GM12865 (cell line): ENCODE data around the gene CYFIP2.

ENCODE experiments used
- DNase-seq: peaks from one replicate; pipeline ENCODE4 v3.0.0; 2010; ENCODE audit warnings: low read depth
- H3K4me3 ChIP-seq: 2 replicates; pipeline ENCODE4 v1.5.1; 2011; ENCODE audit warnings: mild to moderate bottlenecking, low read depth, low read length, control low read depth
- TF ChIP-seq, protein P1 (sequence below): IDR thresholded peaks from 2 replicates; pipeline ENCODE4 v1.5.1; 2011; ENCODE audit warnings: low read length, control low read depth, low read depth, inconsistent platforms; ENCODE audit not compliant: insufficient read depth; ENCODE audit errors: missing control alignments

The CYFIP2 gene

DNA sequence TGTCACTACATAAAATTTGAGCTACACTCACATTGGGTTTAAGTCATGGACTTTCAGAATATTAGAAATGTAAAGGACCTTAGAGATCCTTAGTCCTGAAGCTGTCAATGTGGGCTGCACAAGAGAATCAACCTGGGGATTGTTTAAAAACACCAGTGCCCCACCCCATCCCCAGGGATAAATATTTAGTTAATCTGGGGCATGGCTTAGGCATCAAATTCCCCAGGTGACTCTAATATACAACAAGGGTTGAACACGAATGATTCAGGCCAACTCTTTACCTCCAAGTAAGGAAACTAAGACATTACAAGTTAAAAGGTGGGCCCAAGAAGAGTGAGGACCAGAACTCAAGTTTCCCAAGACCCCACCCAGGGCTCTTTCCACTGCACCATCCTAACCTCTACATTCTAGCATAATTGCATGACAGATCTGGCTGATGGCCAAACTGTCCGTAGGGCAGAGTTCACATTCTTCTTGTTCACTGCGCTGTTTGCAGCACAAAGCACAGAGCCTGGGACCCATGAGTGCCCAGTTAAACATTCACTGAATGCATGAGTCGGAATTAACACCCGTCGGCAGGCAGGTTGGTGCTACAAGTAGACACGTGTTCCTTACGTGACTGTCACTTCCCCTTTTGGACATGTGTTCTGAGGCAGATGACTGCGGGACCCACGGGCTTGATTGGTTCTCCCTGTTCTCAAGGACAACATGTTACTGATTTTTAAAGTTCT, 25.2 kb downstream of the CYFIP2 start:
- TF ChIP-seq, protein P1, sequence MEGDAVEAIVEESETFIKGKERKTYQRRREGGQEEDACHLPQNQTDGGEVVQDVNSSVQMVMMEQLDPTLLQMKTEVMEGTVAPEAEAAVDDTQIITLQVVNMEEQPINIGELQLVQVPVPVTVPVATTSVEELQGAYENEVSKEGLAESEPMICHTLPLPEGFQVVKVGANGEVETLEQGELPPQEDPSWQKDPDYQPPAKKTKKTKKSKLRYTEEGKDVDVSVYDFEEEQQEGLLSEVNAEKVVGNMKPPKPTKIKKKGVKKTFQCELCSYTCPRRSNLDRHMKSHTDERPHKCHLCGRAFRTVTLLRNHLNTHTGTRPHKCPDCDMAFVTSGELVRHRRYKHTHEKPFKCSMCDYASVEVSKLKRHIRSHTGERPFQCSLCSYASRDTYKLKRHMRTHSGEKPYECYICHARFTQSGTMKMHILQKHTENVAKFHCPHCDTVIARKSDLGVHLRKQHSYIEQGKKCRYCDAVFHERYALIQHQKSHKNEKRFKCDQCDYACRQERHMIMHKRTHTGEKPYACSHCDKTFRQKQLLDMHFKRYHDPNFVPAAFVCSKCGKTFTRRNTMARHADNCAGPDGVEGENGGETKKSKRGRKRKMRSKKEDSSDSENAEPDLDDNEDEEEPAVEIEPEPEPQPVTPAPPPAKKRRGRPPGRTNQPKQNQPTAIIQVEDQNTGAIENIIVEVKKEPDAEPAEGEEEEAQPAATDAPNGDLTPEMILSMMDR = no peak
- peak; percentile 41 for DNase-seq
- no peak overlapping the region for H3K4me3 ChIP-seq

DNA sequence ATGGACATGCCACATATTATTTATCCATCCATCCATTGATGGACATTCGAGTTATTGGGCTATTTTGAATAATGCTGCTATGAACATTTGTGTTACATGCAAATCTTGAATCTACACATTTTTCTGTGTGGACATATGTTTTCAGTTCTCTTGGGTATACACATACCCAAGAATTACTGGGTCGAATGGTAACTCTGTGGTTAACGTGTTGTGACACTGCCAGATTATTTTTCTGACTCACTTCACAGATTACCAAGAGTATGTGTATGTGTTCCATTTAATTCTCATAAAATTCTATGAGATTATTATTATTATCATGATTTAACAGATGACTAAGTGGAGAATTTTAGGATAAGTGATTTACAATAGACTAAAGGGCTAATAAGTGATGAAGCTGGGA, 26.7 kb downstream of the CYFIP2 start:
- no peak overlapping the region for H3K4me3 ChIP-seq
- TF ChIP-seq, protein P1 = no peak
- no peak for DNase-seq

DNA sequence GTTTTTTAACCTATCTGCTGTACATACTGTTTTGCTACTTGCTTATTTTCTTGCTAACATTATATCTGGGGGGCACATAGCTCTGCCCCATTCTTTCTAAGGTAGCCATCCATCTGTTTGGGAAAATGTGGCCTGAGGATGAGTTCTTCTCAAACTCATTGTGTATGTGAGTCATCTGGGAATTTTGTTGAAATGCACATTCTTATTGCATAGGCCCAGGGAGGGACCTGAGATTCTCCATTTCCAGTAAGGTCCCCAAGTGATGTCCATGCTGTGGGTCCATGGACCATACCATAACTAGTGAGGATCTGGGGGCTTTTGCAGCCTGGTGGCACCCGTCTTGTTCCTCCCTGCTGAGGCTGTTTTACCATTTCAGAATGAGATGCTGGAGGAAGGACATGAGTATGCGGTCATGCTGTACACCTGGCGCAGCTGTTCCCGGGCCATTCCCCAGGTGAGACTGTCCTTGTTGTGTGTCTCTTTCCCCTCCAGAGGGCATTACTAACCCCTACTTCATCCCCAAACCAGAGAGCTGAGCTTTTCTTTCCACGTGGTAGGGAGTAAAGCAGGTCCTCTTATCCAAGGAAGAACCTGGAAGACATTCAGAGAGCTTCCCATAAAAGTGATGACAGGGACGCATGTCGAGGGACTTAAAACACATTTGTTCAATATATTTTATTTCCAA, 28.6 kb downstream of the CYFIP2 start:
- no peak for DNase-seq

DNA sequence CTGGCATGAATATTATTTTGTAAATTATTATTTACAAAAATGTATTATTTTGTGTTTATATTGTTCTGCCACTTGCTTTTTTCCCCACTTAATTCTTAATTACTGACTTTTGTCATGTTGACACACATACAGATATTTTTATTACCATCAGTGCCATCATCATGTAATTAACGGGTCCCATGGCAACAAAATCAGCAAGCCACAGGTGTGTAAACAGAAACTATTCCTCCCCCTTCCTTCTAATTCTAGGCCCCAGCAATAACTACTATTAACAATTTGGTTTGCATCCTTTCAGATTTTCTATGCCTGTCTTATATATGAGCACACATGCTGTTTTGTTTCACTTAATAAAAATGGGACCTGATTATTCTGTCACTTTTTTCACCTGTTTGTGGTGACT, 29.3 kb downstream of the CYFIP2 start:
- no peak for DNase-seq
- H3K4me3 ChIP-seq = no peak overlapping the region
- TF ChIP-seq, protein P1 = no peak

More for the DNA sequence above, 28.6 kb downstream of the CYFIP2 start:
- TF ChIP-seq, protein P1 = no peak
- H3K4me3 ChIP-seq = no peak overlapping the region

DNA sequence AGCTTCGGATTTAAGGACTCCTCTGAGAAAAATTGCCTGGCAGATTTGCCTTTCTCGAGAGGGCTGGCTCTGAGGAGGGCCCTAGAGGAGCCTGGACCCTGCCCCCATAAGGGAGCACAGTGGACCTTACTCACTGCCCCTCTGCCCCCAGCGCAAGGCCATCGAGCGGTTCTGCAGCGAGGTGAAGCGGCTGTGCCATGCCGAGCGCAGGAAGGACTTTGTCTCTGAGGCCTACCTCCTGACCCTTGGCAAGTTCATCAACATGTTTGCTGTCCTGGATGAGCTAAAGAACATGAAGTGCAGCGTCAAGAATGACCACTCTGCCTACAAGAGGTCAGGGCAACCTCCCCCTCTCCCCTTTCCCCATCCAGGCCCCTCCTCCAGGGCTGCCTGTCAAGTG, 34.6 kb downstream of the CYFIP2 start:
- TF ChIP-seq, protein P1 = no peak
- no peak overlapping the region for H3K4me3 ChIP-seq

DNA sequence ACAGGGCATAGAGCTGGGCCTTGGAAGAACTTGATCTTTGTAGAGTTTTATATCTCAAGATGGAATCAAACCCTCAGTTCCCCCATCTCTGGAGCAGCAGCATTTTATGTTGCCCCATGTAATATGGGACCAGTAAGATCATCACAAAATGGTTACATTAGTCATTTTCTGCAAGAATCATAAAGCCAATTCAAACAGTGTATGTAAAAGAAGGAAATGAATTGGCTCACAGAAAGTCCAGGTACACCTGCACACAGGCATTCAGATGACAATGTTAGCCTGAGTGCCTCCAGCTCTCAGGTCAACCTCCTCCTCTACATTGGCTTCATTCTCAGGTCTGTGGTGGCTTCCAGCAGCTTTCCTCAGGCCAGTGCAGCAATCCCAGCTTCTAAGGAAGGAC, 35.1 kb downstream of the CYFIP2 start:
- no peak for DNase-seq
- TF ChIP-seq, protein P1 = no peak
- H3K4me3 ChIP-seq = no peak overlapping the region

More for the DNA sequence above, 34.6 kb downstream of the CYFIP2 start:
- no peak for DNase-seq
